GM19099 (cell line): ENCODE measurements around the gene CIC.

ENCODE experiments used
- POLR2A ChIP-seq: IDR thresholded peaks from 3 replicates; pipeline ENCODE4 v1.6.1; 2011; ENCODE audit warnings: low read depth; ENCODE audit not compliant: insufficient read length; ENCODE audit errors: extremely low read depth

The CIC gene

DNA sequence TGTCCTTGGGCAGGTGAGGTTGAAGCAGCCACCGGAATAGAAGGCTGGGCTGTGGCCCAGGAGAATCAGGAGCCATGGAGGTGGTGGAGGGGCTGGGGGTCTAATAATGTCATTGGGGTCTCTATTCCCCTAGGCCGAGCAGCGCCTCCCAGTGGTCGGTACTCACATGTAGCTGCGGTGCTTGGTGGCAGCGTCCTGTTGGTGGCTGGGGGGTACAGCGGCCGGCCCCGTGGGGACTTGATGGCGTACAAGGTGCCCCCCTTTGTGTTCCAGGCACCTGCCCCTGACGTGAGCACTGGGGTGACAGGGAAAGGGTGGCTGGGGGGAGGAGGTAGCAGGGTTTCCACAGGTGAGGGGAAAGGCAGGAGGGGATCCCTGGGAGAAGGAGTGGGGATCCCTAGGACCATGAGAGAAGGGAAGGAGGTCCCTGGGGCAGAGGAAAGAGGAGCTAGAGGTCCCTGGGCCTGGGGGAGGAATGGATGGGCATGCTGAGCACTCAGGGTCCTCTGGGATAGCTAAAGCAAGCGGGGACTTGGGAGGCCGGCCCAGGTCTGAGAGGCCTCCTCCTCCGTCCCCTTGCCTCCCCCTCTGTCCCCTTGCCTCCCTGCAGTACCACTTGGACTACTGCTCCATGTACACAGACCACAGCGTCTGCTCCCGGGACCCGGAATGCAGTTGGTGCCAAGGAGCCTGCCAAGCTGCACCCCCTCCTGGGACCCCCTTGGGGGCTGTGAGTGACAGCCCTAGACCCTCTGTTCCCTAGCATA, 74.5 kb downstream of the CIC start:
- no peak for TF ChIP-seq POLR2A

DNA sequence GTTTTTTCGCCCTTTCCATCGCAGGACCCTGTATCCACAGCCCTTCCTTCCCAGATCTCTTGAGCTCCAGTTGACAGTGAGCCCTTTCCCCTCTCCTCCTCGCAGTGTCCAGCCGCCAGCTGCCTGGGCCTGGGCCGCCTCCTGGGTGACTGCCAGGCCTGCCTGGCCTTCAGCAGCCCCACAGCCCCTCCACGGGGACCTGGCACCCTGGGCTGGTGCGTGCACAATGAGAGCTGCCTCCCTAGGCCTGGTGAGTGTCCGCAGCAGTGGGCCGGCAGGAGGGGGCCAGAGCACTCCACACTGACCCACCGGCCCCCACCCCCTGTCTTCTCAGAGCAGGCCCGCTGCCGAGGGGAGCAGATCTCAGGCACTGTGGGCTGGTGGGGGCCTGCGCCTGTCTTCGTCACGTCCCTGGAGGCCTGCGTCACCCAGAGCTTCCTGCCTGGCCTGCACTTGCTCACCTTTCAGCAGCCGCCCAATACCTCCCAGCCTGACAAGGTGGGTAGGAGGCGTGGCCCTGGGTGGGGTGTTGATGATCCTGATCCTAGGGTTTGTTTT, 75.4 kb downstream of the CIC start:
- no peak for TF ChIP-seq POLR2A
